MG63 (cell line): ENCODE data around the gene POLR1G. TPM values are rescaled to one million over a fixed set of nuclear protein-coding genes. Genes with fewer than 3 reads are reported as not detected.
A peak's percentile ranks its signal among the peaks of the same experiment; 100 is the strongest.

ENCODE experiments used
- DNase-seq: peaks from one replicate; pipeline ENCODE4 v3.0.0-alpha.2; 2020
- H3K27me3 ChIP-seq: fragments of 250-450 bp; sonication (Bioruptor Pico); 2 replicates; pipeline ENCODE4 v1.5.1; 2020; ENCODE audit warnings: mild to moderate bottlenecking, moderate library complexity
- H3K36me3 ChIP-seq: fragments of 250-450 bp; sonication (Bioruptor Pico); 2 replicates; pipeline ENCODE4 v1.5.1; 2020; ENCODE audit warnings: mild to moderate bottlenecking, moderate library complexity
- H3K4me3 ChIP-seq: fragments of 250-450 bp; sonication (Bioruptor Pico); 2 replicates; pipeline ENCODE4 v1.5.1; 2020; ENCODE audit warnings: mild to moderate bottlenecking, moderate library complexity
- H3K9me3 ChIP-seq: fragments of 250-450 bp; sonication (Bioruptor Pico); 2 replicates; pipeline ENCODE4 v1.5.1; 2020; ENCODE audit warnings: mild to moderate bottlenecking, moderate library complexity
- total RNA-seq: library from RNA; depleted of rRNA; stranded (reverse); fragments of >200 nt; shearing (Covaris generic); gene quantifications from 2 replicates; pipeline ENCODE4 v1.2.3, GENCODE V29; 2014; ENCODE audit warnings: low replicate concordance; rRNA removed

The POLR1G gene
- total RNA-seq: 27.1 and 44.0 TPM in 2 replicates

DNA sequence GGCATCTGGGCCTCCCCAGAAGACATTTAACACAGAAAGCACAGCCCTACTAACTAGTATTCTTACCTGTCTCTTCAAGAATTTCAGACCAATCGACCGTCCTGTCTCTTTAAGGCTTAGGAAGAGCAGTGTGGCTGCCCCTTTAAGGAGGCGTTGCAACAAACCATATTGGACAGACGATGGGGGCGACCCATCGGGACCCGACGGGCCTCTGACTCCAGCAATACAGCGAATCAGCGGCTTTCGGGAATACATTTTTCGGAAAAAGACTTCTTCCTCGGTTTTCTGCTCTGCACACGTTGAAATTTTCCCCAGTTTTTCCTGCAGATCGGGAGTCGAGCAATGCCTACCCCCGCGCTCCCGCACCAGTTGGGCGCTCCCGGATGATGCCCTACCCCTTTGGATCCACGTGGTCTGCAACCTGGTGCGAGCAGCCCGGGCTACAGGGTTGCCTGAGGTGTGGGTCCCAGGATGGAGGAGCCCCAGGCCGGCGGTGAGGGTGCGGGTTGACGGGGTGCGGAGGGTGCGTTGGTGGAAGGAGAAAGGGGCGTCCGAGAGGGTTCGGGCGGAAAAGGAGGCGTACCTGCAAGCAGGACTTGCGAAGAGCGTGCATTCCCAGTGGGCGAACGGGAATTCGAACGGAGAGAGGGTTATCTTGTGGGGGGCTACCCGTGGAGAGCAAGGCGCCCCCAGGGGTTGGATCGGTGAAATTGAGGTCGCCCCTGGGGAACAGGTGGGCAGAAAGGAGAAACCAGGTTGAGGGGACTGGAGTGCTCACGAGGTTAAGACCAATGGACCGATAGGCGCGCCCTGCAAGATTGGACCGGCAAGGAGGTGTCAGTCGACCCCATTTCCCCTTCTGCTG is at the start of gene POLR1G:
Gene POLR1G, plus strand, starts transcription at position 419 of the 865 bp plus-strand sequence. Its CDS starts 53 bp downstream, at position 472.
- peak within 1 kb of the TSS; percentile 91 for H3K4me3 ChIP-seq
- H3K27me3 ChIP-seq: no peaks in the 10 kb centered on the region
- peak; percentile 83 for DNase-seq
- H3K36me3 ChIP-seq: peaks cover 35% of the 10 kb centered on the region
- H3K9me3 ChIP-seq: no peaks in the 10 kb centered on the region

DNA sequence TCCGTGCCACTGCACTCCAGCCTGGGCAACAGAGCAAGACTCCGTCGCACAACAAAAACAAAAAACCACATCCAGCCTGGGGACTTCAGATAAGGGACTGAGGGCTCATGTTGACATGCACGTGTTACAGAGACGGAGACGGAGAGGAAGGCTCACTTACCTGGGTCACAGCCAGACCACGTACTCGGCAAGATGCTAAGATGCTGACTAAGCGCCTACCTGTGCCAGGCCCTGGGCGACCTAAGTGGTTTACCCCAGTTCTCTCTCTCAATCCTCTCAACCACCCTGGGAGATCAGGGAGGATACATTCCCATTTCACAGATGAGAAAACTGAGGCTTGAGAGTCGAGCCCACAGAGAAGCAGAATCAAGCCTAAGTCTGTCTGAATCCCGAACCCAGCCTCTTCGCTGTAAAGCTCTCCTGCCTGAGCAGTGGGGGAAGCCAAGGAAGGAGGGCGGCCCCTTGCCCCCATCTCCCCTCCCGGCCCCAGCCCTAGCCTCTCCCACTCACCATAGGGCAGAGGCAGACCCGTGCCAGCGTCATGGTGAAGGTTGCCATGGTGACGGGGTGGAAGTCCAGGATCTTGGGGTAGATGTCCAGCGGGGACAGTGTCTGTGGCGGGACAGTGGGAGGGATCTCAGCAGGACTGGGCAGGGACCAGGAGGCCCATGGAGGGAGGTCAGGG is 49.5 kb upstream of the POLR1G start:
- Histone ChIP-seq H3K27me3 (no peaks in the 10 kb centered on the region), H3K36me3 (peaks cover 90% of the 10 kb centered on the region), H3K4me3 (no peak overlapping the region), H3K9me3 (no peaks in the 10 kb centered on the region)
- DNase-seq: no peak

DNA sequence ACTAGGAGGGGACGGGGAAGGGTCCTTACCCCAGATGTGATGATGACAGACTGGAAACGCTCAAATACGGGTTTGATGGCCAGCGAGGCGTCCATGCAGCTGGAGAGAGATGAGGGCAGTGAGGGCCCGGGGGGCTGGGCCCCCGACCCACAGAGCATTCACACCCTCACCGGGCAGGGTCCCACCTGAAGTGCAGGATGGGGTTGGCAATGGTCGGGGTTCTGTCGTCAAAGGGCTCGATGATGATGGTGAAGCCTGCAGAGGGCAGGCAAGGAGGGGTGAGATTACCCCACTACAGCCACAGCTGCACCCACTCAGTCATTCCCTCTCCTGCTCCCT is 49.0 kb upstream of the POLR1G start:
- DNase-seq: no peak
- Histone ChIP-seq H3K9me3 (no peaks in the 10 kb centered on the region), H3K4me3 (no peak overlapping the region), H3K36me3 (peaks cover 90% of the 10 kb centered on the region), H3K27me3 (no peaks in the 10 kb centered on the region)

GRCh38 chr19:45358213-45358792 is 48.1 kb upstream of the POLR1G start:
- no peak overlapping the region for H3K4me3 ChIP-seq
- no peak for DNase-seq
- H3K27me3 ChIP-seq: no peaks in the 10 kb centered on the region
- no peaks in the 10 kb centered on the region for H3K9me3 ChIP-seq
- peaks cover 92% of the 10 kb centered on the region for H3K36me3 ChIP-seq

DNA sequence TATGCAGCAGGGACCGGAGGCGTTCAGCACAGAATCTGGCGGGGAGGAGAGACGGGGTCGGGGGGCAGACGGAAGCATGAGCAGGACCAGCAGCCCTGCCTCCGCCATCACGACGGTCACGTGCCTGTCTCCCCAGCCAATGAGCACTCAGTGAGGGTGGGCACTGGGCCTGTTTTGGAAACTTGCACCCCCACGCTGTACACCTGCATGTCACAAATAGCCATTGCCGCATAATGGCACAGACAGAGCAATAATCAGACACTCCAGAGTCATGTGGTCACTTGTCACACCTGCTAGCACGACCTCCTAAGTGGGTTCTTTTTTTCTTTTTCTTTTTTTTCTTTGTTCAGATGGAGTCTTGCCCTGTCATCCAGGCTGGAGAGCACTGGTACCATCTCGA is 44.8 kb upstream of the POLR1G start:
- DNase-seq: no peak
- Histone ChIP-seq H3K27me3 (no peaks in the 10 kb centered on the region), H3K4me3 (no peak overlapping the region), H3K36me3 (peaks cover 84% of the 10 kb centered on the region), H3K9me3 (no peaks in the 10 kb centered on the region)

- H3K27me3 ChIP-seq: no peaks in the 10 kb centered on the region
- no peaks in the 10 kb centered on the region for H3K9me3 ChIP-seq
- DNase-seq: no peak
- peaks cover 83% of the 10 kb centered on the region for H3K36me3 ChIP-seq
- no peak overlapping the region for H3K4me3 ChIP-seq
These were observed 44.2 kb upstream of the POLR1G start for GRCh38 chr19:45362291-45362690.

DNA sequence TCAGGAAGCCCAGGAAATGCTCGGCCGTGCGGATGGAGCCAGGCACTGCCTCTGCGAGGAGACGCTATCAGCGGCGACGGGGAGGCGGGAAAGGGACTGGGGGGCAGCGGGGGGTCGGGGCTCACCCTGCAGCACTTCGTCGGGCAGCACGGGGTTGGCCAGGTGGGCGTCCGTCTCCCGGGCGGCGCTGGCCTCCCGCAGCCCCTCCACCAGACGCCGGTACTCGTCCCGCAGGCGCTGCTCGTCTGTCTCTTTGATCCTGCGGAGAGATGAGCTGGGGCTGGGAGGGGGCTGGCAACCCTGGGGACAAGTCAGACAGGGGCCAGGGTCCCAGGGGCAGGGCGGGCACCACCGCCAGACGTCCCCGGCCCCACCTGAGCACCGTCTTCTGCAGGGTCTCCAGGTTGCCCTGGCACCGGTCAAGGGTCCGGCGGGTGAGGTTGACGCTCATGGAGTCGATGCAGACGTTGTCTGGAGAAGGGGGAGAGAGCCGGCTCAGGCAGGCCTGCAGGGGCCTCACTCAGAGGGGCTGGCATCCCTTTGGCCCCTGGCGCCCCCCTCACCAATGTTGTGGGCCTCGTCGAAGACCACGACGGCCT is 42.5 kb upstream of the POLR1G start:
- Histone ChIP-seq H3K9me3 (no peaks in the 10 kb centered on the region), H3K36me3 (peaks cover 78% of the 10 kb centered on the region), H3K4me3 (no peak overlapping the region), H3K27me3 (no peaks in the 10 kb centered on the region)
- no peak for DNase-seq

GRCh38 chr19:45364696-45365095 is 41.7 kb upstream of the POLR1G start:
- Histone ChIP-seq H3K4me3 (no peak overlapping the region), H3K9me3 (no peaks in the 10 kb centered on the region), H3K27me3 (no peaks in the 10 kb centered on the region), H3K36me3 (peaks cover 74% of the 10 kb centered on the region)
- DNase-seq: no peak

GRCh38 chr19:45368127-45368526 is 38.3 kb upstream of the POLR1G start:
- DNase-seq: no peak
- Histone ChIP-seq H3K36me3 (peaks cover 48% of the 10 kb centered on the region), H3K4me3 (no peak overlapping the region; the same call in 1 of the 2 replicates), H3K9me3 (no peaks in the 10 kb centered on the region), H3K27me3 (no peaks in the 10 kb centered on the region)

DNA sequence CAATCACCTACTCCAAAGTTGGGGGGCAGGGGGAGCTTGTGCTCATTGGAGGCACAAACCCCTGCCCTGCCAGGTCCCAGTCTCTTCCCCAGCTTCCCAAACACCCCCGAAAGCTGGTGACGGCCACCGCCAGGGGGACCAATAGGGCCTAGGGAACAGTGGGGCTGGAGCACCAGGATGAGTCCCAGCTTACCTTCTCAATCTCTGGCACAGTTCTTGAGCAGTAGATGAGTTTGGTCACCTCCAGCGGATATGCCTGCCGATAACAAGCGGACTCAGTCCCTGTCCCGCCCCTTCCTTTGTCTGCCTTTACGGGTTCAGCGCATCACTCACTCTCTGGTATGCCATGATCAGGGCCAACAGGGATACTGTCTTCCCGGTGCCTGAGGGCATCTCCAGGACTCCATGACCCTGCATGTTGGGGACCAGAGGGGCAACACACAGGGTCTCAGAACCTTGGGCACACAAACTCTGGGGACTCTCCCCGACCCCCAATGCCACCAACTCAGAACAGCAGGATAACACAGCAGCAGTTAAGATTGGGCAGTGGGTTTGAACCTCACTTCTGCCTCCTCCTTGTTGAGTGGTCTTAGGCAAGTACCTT is 37.6 kb upstream of the POLR1G start:
- Histone ChIP-seq H3K36me3 (peaks cover 43% of the 10 kb centered on the region), H3K4me3 (peak overlapping the region; percentile 76), H3K9me3 (no peaks in the 10 kb centered on the region), H3K27me3 (no peaks in the 10 kb centered on the region)
- no peak for DNase-seq

- Histone ChIP-seq H3K9me3 (no peaks in the 10 kb centered on the region), H3K36me3 (peaks cover 30% of the 10 kb centered on the region), H3K27me3 (no peaks in the 10 kb centered on the region), H3K4me3 (peak within 1 kb of the TSS; percentile 76)
- DNase-seq: peak; percentile 99
These were observed 35.8 kb upstream of the POLR1G start, which contains the start of gene ERCC2 for GRCh38 chr19:45370410-45371204. Gene ERCC2 (minus strand): TSS chr19:45370573. CDS start chr19:45370540, 33 bp downstream.

DNA sequence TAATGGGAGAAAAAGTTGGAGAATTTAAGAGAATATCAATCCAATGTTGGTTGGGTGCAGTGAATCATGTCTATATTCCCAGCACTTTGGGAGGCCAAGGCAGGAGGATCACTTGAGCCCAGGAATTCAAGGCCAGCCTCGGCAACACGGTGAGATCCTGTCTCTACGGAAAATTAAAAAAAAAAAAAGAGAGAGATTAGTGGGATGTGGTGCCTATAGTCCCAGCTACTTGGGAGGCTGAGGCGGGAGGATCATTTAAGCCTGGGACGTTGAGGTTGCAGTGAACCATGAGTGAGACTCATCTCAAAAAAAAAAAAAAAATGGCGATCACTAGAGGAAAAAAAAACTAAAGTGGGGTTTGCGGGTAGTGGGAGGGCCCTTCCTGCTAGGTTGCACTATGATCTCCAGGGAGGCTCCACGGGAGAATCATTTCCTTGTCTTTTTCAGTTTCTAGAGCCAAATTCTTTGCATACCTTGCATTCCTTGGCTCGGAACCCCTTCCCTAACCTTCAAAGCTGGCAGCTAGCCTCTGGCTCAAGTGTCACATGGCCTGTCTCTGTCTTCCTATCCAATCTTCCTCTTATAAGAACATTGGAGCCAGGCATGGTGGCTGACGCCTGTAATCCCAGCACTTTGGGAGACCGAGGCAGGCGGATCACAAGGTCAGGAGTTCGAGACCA is 30.3 kb upstream of the POLR1G start:
- H3K9me3 ChIP-seq: peaks cover 11% of the 10 kb centered on the region; the same call in 1 of the 2 replicates
- no peak overlapping the region for H3K4me3 ChIP-seq
- no peaks in the 10 kb centered on the region for H3K27me3 ChIP-seq
- peaks cover 4% of the 10 kb centered on the region; the same call in 1 of the 2 replicates for H3K36me3 ChIP-seq
- peak; percentile 89 for DNase-seq

- no peaks in the 10 kb centered on the region for H3K27me3 ChIP-seq
- no peak overlapping the region for H3K4me3 ChIP-seq
- no peak for DNase-seq
- H3K36me3 ChIP-seq: peaks cover 4% of the 10 kb centered on the region; the same call in 1 of the 2 replicates
- peaks cover 11% of the 10 kb centered on the region; the same call in 1 of the 2 replicates for H3K9me3 ChIP-seq
These were observed 26.3 kb upstream of the POLR1G start for GRCh38 chr19:45380107-45380506.

GRCh38 chr19:45382426-45382825 is 24.0 kb upstream of the POLR1G start:
- Histone ChIP-seq H3K4me3 (no peak overlapping the region), H3K27me3 (no peaks in the 10 kb centered on the region), H3K36me3 (peaks cover 4% of the 10 kb centered on the region; the same call in 1 of the 2 replicates), H3K9me3 (peaks cover 3% of the 10 kb centered on the region; the same call in 1 of the 2 replicates)
- no peak for DNase-seq
